Liver (tissue), 9 donors: ENCODE results near the gene RYR2. TPM values are rescaled to one million over a fixed set of nuclear protein-coding genes. Genes with fewer than 3 reads are reported as not detected.

Experiments used
- DNase-seq: peaks from one replicate; pipeline ENCODE4 v3.0.0-alpha.2; 2017; ENCODE audit warnings: low spot score
- H3K27ac ChIP-seq, 2 donors: one replicate each; pipeline ENCODE4 v1.7.0; 2013; ENCODE audit warnings: inconsistent platforms in 2 of 2, low read length in 2 of 2, control low read depth in 1 of 2, low read depth in 1 of 2, mild to moderate bottlenecking in 1 of 2
- H3K27me3 ChIP-seq, 4 donors: one replicate each; pipeline versions ENCODE4 v1.6.1 to v1.7.0; 2013; ENCODE audit warnings: low read length in 3 of 4, inconsistent platforms in 1 of 4, mild to moderate bottlenecking in 1 of 4, moderate library complexity in 1 of 4; ENCODE audit not compliant: control insufficient read depth in 4 of 4, insufficient read depth in 4 of 4
- H3K36me3 ChIP-seq, 4 donors: one replicate each; pipeline versions ENCODE4 v1.6.1 to v1.7.0; 2013; ENCODE audit warnings: low read length in 3 of 4, mild to moderate bottlenecking in 3 of 4, low read depth in 1 of 4, moderate library complexity in 1 of 4; ENCODE audit not compliant: control insufficient read depth in 4 of 4, insufficient read depth in 3 of 4
- H3K4me1 ChIP-seq, 4 donors: one replicate each; pipeline versions ENCODE4 v1.6.1 to v1.7.0; 2013; ENCODE audit warnings: low read length in 3 of 4, mild to moderate bottlenecking in 3 of 4, moderate library complexity in 1 of 4; ENCODE audit not compliant: control insufficient read depth in 4 of 4, insufficient read depth in 4 of 4
- H3K4me3 ChIP-seq, 3 donors: one replicate each; pipeline versions ENCODE4 v1.6.1 to v1.7.0; 2013; ENCODE audit warnings: low read length in 3 of 3, control low read depth in 1 of 3, low read depth in 1 of 3, mild to moderate bottlenecking in 1 of 3
- H3K9ac ChIP-seq, 2 donors: one replicate each; pipeline ENCODE4 v1.7.0; 2013; ENCODE audit warnings: low read length in 2 of 2, mild to moderate bottlenecking in 2 of 2, moderate library complexity in 2 of 2, control low read depth in 1 of 2, low read depth in 1 of 2
- H3K9me3 ChIP-seq, 4 donors: one replicate each; pipeline versions ENCODE4 v1.6.1 to v1.7.0; 2013; ENCODE audit warnings: low read length in 3 of 4; ENCODE audit not compliant: control insufficient read depth in 4 of 4
- FOXA1 ChIP-seq: IDR thresholded peaks from 2 replicates; pipeline ENCODE4 v1.6.1; 2016; ENCODE audit warnings: antibody characterized with exemption
- GABPA ChIP-seq, 2 donors: IDR thresholded peaks in 1 of 2; conservative IDR thresholded peaks in 1 of 2; 2 replicates each; pipeline ENCODE4 v1.6.1; 2016; ENCODE audit warnings: antibody characterized with exemption in 2 of 2, mild to moderate bottlenecking in 1 of 2, moderate library complexity in 1 of 2
- HNF4A ChIP-seq, 2 donors: conservative IDR thresholded peaks; 2 replicates each; pipeline ENCODE4 v1.6.1; 2016; ENCODE audit warnings: antibody characterized with exemption in 2 of 2, mild to moderate bottlenecking in 2 of 2
- HNF4G ChIP-seq: IDR thresholded peaks from 2 replicates; pipeline ENCODE4 v1.6.1; 2016; ENCODE audit warnings: antibody characterized with exemption
- JUND ChIP-seq, 2 donors: IDR thresholded peaks; 2 replicates each; pipeline ENCODE4 v1.6.1; 2016; ENCODE audit warnings: antibody characterized with exemption in 2 of 2
- NR2F2 ChIP-seq: IDR thresholded peaks from 2 replicates; pipeline ENCODE4 v1.6.1; 2016; ENCODE audit warnings: antibody characterized with exemption
- RAD21 ChIP-seq, 2 donors: IDR thresholded peaks; 2 replicates each; pipeline ENCODE4 v1.6.1; 2016; ENCODE audit warnings: antibody characterized with exemption in 2 of 2, mild to moderate bottlenecking in 2 of 2
- REST ChIP-seq: IDR thresholded peaks from 2 replicates; pipeline ENCODE4 v1.6.1; 2016; ENCODE audit warnings: antibody characterized with exemption, mild to moderate bottlenecking
- TAF1 ChIP-seq: conservative IDR thresholded peaks from 2 replicates; pipeline ENCODE4 v1.6.1; 2016; ENCODE audit warnings: antibody characterized with exemption, mild to moderate bottlenecking
- YY1 ChIP-seq: IDR thresholded peaks from 2 replicates; pipeline ENCODE4 v1.6.1; 2016; ENCODE audit warnings: antibody characterized with exemption, mild to moderate bottlenecking
- WGBS: extraction: QIAGEN DNeasy Blood & Tissue Kit; methylation state at CpG from one replicate; pipeline ENCODE4 v1.1.7; 2013; 5-methylcytosine and 5-hydroxymethylcytosine counted together
- polyA plus RNA-seq, 2 donors: library from polyadenylated mRNA; stranded (reverse) in 1 of 2; unstranded in 1 of 2; fragments of 200-250 nt in 1 of 2; fragments of >200 nt in 1 of 2; fragmentation: Nextera tagmentation in 1 of 2; extraction: Ambion mirVana in 1 of 2; gene quantifications; one replicate each; pipeline versions ENCODE4 v1.2.1 to v1.2.3, GENCODE V29; 2013 to 2015
- total RNA-seq, 2 donors: library from RNA; depleted of rRNA; stranded (reverse); fragments of >200 nt; gene quantifications; one replicate each; pipeline ENCODE4 v1.2.3, GENCODE V29; 2014
- TF ChIP-seq, protein P1 (sequence below): IDR thresholded peaks from 2 replicates; pipeline ENCODE4 v1.6.1; 2016; ENCODE audit warnings: antibody characterized with exemption
- TF ChIP-seq, protein P2 (sequence below): fragments of 150-350 bp; IDR thresholded peaks from 2 replicates; pipeline ENCODE4 v1.5.1; 2017; ENCODE audit warnings: improper control_type of control experiment, low read depth, low read length; ENCODE audit not compliant: missing input control
- TF ChIP-seq, protein P3 (sequence below): IDR thresholded peaks from 2 replicates; pipeline ENCODE4 v1.6.1; 2016; ENCODE audit warnings: antibody characterized with exemption
- TF ChIP-seq, protein P4 (sequence below): IDR thresholded peaks from 2 replicates; pipeline ENCODE4 v1.6.1; 2016; ENCODE audit warnings: antibody characterized with exemption
- donor health status: healthy.
- donor health status: healthy.
- donor health status: healthy.
- donor health status: healthy.
- donor health status: healthy.

Gene RYR2
- total and polyA plus RNA-seq, 4 donors, result 0.06 to 0.75 (median 0.31) TPM

GRCh38 chr1:237736372-237737029 is 694.5 kb downstream of the RYR2 start:
- Histone ChIP-seq H3K9ac (no peak overlapping the region), H3K27me3 (no peaks in the 10 kb centered on the region), H3K9me3 (no peaks in the 10 kb centered on the region), H3K4me1 (no peaks in the 10 kb centered on the region), H3K27ac (no peak overlapping the region), H3K4me3 (no peak overlapping the region), H3K36me3 (no peaks in the 10 kb centered on the region)
- 68% methylated on average over 8 of the region's 8 CpGs for WGBS
- no peak for DNase-seq
- TF ChIP-seq FOXA1 (no peak), RAD21 (IDR thresholded peaks at IDR 0.05) (peak; percentile 30 to 39), YY1 (no peak), REST (no peak)
- TF ChIP-seq, protein P1, sequence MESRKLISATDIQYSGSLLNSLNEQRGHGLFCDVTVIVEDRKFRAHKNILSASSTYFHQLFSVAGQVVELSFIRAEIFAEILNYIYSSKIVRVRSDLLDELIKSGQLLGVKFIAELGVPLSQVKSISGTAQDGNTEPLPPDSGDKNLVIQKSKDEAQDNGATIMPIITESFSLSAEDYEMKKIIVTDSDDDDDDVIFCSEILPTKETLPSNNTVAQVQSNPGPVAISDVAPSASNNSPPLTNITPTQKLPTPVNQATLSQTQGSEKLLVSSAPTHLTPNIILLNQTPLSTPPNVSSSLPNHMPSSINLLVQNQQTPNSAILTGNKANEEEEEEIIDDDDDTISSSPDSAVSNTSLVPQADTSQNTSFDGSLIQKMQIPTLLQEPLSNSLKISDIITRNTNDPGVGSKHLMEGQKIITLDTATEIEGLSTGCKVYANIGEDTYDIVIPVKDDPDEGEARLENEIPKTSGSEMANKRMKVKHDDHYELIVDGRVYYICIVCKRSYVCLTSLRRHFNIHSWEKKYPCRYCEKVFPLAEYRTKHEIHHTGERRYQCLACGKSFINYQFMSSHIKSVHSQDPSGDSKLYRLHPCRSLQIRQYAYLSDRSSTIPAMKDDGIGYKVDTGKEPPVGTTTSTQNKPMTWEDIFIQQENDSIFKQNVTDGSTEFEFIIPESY, result no peak
- TF ChIP-seq, protein P2, sequence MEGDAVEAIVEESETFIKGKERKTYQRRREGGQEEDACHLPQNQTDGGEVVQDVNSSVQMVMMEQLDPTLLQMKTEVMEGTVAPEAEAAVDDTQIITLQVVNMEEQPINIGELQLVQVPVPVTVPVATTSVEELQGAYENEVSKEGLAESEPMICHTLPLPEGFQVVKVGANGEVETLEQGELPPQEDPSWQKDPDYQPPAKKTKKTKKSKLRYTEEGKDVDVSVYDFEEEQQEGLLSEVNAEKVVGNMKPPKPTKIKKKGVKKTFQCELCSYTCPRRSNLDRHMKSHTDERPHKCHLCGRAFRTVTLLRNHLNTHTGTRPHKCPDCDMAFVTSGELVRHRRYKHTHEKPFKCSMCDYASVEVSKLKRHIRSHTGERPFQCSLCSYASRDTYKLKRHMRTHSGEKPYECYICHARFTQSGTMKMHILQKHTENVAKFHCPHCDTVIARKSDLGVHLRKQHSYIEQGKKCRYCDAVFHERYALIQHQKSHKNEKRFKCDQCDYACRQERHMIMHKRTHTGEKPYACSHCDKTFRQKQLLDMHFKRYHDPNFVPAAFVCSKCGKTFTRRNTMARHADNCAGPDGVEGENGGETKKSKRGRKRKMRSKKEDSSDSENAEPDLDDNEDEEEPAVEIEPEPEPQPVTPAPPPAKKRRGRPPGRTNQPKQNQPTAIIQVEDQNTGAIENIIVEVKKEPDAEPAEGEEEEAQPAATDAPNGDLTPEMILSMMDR, result peak; percentile 18
- TF ChIP-seq, protein P3, sequence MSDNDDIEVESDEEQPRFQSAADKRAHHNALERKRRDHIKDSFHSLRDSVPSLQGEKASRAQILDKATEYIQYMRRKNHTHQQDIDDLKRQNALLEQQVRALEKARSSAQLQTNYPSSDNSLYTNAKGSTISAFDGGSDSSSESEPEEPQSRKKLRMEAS, result no peak

- H3K27me3 ChIP-seq, result no peaks in the 10 kb centered on the region
- H3K9me3 ChIP-seq, result no peaks in the 10 kb centered on the region
- H3K4me3 ChIP-seq, result no peak overlapping the region
- TF ChIP-seq HNF4G (no peak), JUND (IDR thresholded peaks at IDR 0.05) (no peak), REST (no peak), GABPA (IDR thresholded peaks at IDR 0.05 in 1 of 2, conservative IDR thresholded peaks at IDR 0.05 in 1 of 2) (no peak), YY1 (no peak), HNF4A (conservative IDR thresholded peaks at IDR 0.05) (no peak), TAF1 (no peak), RAD21 (IDR thresholded peaks at IDR 0.05) (no peak), NR2F2 (no peak)
- TF ChIP-seq, protein P3, result no peak
- TF ChIP-seq, protein P2, result no peak
- TF ChIP-seq, protein P4, sequence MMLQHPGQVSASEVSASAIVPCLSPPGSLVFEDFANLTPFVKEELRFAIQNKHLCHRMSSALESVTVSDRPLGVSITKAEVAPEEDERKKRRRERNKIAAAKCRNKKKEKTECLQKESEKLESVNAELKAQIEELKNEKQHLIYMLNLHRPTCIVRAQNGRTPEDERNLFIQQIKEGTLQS, result no peak
- no peak overlapping the region for H3K9ac ChIP-seq
- no peaks in the 10 kb centered on the region for H3K36me3 ChIP-seq
- no peak overlapping the region for H3K27ac ChIP-seq
- no peak for DNase-seq
- no peaks in the 10 kb centered on the region for H3K4me1 ChIP-seq
Observed at GRCh38 chr1:237737448-237737847, 695.5 kb downstream of the RYR2 start.
